HG02642 (cell line): Measurements from ENCODE around the gene CD40.

Source experiments
- ATAC-seq: cut with Tn5 transposase; IDR thresholded peaks from one replicate; pipeline ENCODE4 v1.9.1; 2021; ENCODE audit warnings: mild to moderate bottlenecking; ENCODE audit not compliant: unreplicated experiment, poor library complexity

Gene CD40

GRCh38 chr20:46121184-46121930 is 3.2 kb downstream of the CD40 start:
- no peak for ATAC-seq

- ATAC-seq, result no peak
Measured at GRCh38 chr20:46122071-46122470, 4.0 kb downstream of the CD40 start.

GRCh38 chr20:46122516-46123481 is 4.7 kb downstream of the CD40 start:
- no peak for ATAC-seq

- no peak for ATAC-seq
Measured at GRCh38 chr20:46123482-46124245, 5.5 kb downstream of the CD40 start.

GRCh38 chr20:46126440-46127056 is 8.4 kb downstream of the CD40 start:
- no peak for ATAC-seq

GRCh38 chr20:46127396-46128010 is 9.4 kb downstream of the CD40 start:
- no peak for ATAC-seq

- no peak for ATAC-seq
Measured at GRCh38 chr20:46128310-46129151, 10.4 kb downstream of the CD40 start.

GRCh38 chr20:46129955-46130481 is 11.9 kb downstream of the CD40 start:
- ATAC-seq, result no peak

- ATAC-seq, result no peak
Measured at GRCh38 chr20:46130534-46130933, 12.4 kb downstream of the CD40 start.

GRCh38 chr20:46131396-46131795 is 13.3 kb downstream of the CD40 start:
- ATAC-seq, result no peak

GRCh38 chr20:46132705-46133120 is 14.6 kb downstream of the CD40 start:
- ATAC-seq, result peak; percentile 46

- ATAC-seq, result no peak
Measured at GRCh38 chr20:46133886-46134654, 16.0 kb downstream of the CD40 start.

GRCh38 chr20:46134716-46135115 is 16.6 kb downstream of the CD40 start:
- no peak for ATAC-seq

GRCh38 chr20:46135856-46136633 is 17.9 kb downstream of the CD40 start:
- ATAC-seq, result no peak

GRCh38 chr20:46137816-46138215 is 19.7 kb downstream of the CD40 start:
- ATAC-seq, result no peak

GRCh38 chr20:46139266-46139889 is 21.3 kb downstream of the CD40 start:
- ATAC-seq, result no peak
